GM23338 (cell line): ENCODE results near the gene SLX4IP.

Experiments
- CREB1 ChIP-seq: fragments of 250-450 bp; sonication (Bioruptor Pico); IDR thresholded peaks from 2 replicates; pipeline ENCODE4 v1.5.0; 2020; ENCODE audit warnings: low read depth, mild to moderate bottlenecking, moderate library complexity
- ETS1 ChIP-seq: IDR thresholded peaks from 2 replicates; pipeline ENCODE4 v1.6.1; 2016; ENCODE audit warnings: antibody characterized with exemption
- EZH2 ChIP-seq: fragments of 200-600 bp; sonication (generic); IDR thresholded peaks from one replicate; pipeline ENCODE4 v1.8.0; 2017; ENCODE audit warnings: antibody characterized with exemption, mild to moderate bottlenecking, low read depth; ENCODE audit not compliant: unreplicated experiment
- EZH2phosphoT487 ChIP-seq: fragments of 200-600 bp; sonication (generic); IDR thresholded peaks from one replicate; pipeline ENCODE4 v1.8.1; 2018; ENCODE audit warnings: antibody characterized with exemption; ENCODE audit not compliant: unreplicated experiment
- JUNB ChIP-seq: IDR thresholded peaks from one replicate; pipeline ENCODE4 v1.6.1; 2016; ENCODE audit warnings: antibody characterized with exemption; ENCODE audit not compliant: unreplicated experiment
- NANOG ChIP-seq: IDR thresholded peaks from 2 replicates; pipeline ENCODE4 v1.6.1; 2016; ENCODE audit warnings: antibody characterized with exemption, borderline replicate concordance
- POLR2AphosphoS5 ChIP-seq: IDR thresholded peaks from 2 replicates; pipeline ENCODE4 v1.6.1; 2016; ENCODE audit warnings: antibody characterized with exemption, low read depth
- STAT1 ChIP-seq: IDR thresholded peaks from one replicate; pipeline ENCODE4 v1.6.1; 2016; ENCODE audit warnings: antibody characterized with exemption; ENCODE audit not compliant: unreplicated experiment
- ZNF331 ChIP-seq: fragments of 250-450 bp; sonication (Bioruptor Pico); IDR thresholded peaks from 2 replicates; pipeline ENCODE4 v1.5.0; 2020; ENCODE audit warnings: low read depth, mild to moderate bottlenecking, moderate library complexity
- ZNF462 ChIP-seq: fragments of 250-450 bp; sonication (Bioruptor Pico); IDR thresholded peaks from 2 replicates; pipeline ENCODE4 v1.5.0; 2020; ENCODE audit warnings: mild to moderate bottlenecking, moderate library complexity
- TF ChIP-seq, protein P1 (sequence below), 2 experiments: fragments of 200-600 bp in 1 of 2; sonication (generic) in 1 of 2; conservative IDR thresholded peaks; 2 replicates each; pipeline versions ENCODE4 v1.5.1 to v1.6.1; 2016 to 2017; ENCODE audit warnings: antibody characterized with exemption in 2 of 2, low read depth in 2 of 2, mild to moderate bottlenecking in 2 of 2, moderate library complexity in 1 of 2
- TF ChIP-seq, protein P2 (sequence below): IDR thresholded peaks from one replicate; pipeline ENCODE4 v1.6.1; 2018; ENCODE audit warnings: antibody characterized with exemption; ENCODE audit not compliant: unreplicated experiment

DNA sequence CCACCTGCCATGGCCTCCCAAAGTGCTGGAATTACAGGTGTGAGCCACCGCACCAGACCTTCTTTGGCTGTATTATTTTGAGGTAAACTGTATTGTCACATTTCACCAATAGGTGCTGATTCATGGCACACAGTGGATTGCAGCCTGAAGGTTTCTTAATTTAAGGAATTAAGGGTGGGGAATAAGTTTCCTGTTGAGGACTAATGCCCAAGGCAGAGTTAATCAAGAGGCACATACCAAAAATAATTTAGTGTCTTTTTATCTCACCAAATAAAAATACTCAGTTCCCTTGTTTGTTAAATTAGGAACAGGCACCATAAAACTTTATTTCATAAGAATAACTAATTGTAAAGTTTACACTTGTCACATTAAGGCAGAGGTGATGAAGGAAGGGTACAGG, 103.7 kb downstream of the SLX4IP start:
- TF ChIP-seq EZH2phosphoT487 (no peak), EZH2 (no peak), POLR2AphosphoS5 (no peak), ZNF462 (CRISPR knock-in tag) (no peak), CREB1 (CRISPR knock-in tag) (no peak), STAT1 (no peak), NANOG (no peak), JUNB (no peak), ETS1 (no peak), ZNF331 (CRISPR knock-in tag) (no peak)
- TF ChIP-seq, protein P1, sequence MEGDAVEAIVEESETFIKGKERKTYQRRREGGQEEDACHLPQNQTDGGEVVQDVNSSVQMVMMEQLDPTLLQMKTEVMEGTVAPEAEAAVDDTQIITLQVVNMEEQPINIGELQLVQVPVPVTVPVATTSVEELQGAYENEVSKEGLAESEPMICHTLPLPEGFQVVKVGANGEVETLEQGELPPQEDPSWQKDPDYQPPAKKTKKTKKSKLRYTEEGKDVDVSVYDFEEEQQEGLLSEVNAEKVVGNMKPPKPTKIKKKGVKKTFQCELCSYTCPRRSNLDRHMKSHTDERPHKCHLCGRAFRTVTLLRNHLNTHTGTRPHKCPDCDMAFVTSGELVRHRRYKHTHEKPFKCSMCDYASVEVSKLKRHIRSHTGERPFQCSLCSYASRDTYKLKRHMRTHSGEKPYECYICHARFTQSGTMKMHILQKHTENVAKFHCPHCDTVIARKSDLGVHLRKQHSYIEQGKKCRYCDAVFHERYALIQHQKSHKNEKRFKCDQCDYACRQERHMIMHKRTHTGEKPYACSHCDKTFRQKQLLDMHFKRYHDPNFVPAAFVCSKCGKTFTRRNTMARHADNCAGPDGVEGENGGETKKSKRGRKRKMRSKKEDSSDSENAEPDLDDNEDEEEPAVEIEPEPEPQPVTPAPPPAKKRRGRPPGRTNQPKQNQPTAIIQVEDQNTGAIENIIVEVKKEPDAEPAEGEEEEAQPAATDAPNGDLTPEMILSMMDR (conservative IDR thresholded peaks at IDR 0.05; ENCODE audit: low read depth in 2 of 2) = no peak
- TF ChIP-seq, protein P2, sequence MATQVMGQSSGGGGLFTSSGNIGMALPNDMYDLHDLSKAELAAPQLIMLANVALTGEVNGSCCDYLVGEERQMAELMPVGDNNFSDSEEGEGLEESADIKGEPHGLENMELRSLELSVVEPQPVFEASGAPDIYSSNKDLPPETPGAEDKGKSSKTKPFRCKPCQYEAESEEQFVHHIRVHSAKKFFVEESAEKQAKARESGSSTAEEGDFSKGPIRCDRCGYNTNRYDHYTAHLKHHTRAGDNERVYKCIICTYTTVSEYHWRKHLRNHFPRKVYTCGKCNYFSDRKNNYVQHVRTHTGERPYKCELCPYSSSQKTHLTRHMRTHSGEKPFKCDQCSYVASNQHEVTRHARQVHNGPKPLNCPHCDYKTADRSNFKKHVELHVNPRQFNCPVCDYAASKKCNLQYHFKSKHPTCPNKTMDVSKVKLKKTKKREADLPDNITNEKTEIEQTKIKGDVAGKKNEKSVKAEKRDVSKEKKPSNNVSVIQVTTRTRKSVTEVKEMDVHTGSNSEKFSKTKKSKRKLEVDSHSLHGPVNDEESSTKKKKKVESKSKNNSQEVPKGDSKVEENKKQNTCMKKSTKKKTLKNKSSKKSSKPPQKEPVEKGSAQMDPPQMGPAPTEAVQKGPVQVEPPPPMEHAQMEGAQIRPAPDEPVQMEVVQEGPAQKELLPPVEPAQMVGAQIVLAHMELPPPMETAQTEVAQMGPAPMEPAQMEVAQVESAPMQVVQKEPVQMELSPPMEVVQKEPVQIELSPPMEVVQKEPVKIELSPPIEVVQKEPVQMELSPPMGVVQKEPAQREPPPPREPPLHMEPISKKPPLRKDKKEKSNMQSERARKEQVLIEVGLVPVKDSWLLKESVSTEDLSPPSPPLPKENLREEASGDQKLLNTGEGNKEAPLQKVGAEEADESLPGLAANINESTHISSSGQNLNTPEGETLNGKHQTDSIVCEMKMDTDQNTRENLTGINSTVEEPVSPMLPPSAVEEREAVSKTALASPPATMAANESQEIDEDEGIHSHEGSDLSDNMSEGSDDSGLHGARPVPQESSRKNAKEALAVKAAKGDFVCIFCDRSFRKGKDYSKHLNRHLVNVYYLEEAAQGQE = no peak
